IMR-90 (cell line): Measurements from ENCODE around the gene ATP11A. TPM values are rescaled to one million over a fixed set of nuclear protein-coding genes. Genes with fewer than 3 reads are reported as not detected.

Experiments used
- ATAC-seq: fragments of 200-7000 bp; cut with Tn5 transposase; 2 replicates; pipeline ENCODE4 v1.9.1; 2020; ENCODE audit warnings: low read depth, mild to moderate bottlenecking, moderate library complexity
- BruUV-seq: library from RNA; stranded (reverse); fragments of 400-500 nt; replicated peaks from 2 replicates; lab custom pipeline; 2021; lab: Mats Ljungman, UMichigan
- CTCF ChIA-PET: fragments of 300-600 bp; formaldehyde crosslinking; extraction: SDS; loops from one replicate; lab custom pipeline; 2021; ENCODE audit warnings: antibody characterized with exemption; lab: Yijun Ruan, JAX
- POLR2A ChIA-PET: fragments of 300-600 bp; sonication (Branson Sonifier 250); formaldehyde crosslinking; loops from one replicate; lab custom pipeline; 2022; ENCODE audit warnings: antibody characterized with exemption; ENCODE audit not compliant: unreplicated experiment; lab: Charles Lee
- DNase-seq: peaks from one replicate; pipeline ENCODE4 v3.0.0; 2013
- H2AFZ ChIP-seq: replicated peaks from 2 replicates; pipeline ENCODE3; 2013; ENCODE audit warnings: low read length, mild to moderate bottlenecking; ENCODE audit not compliant: poor library complexity
- H2AK5ac ChIP-seq: 2 replicates; pipeline ENCODE4 v1.6.1; 2013; ENCODE audit warnings: low read depth, low read length, inconsistent platforms
- H2AK9ac ChIP-seq: replicated peaks from 2 replicates; pipeline ENCODE3; 2013; ENCODE audit warnings: mild to moderate bottlenecking, low read depth, low read length, moderate library complexity; ENCODE audit not compliant: poor library complexity
- H2BK120ac ChIP-seq: 2 replicates; pipeline ENCODE4 v1.6.1; 2013; ENCODE audit warnings: low read depth, low read length, inconsistent platforms
- H2BK15ac ChIP-seq: 3 replicates; pipeline ENCODE4 v1.6.1; 2013; ENCODE audit warnings: low read depth, low read length, inconsistent platforms
- H2BK20ac ChIP-seq: 2 replicates; pipeline ENCODE4 v1.6.1; 2013; ENCODE audit warnings: low read depth, mild to moderate bottlenecking, inconsistent platforms, low read length, moderate library complexity
- H2BK5ac ChIP-seq: 2 replicates; pipeline ENCODE4 v1.6.1; 2013; ENCODE audit warnings: mild to moderate bottlenecking, low read depth, low read length, inconsistent platforms; ENCODE audit not compliant: poor library complexity, severe bottlenecking
- H3K14ac ChIP-seq: replicated peaks from 2 replicates; pipeline ENCODE4 v1.6.1; 2013; ENCODE audit warnings: low read depth, low read length, inconsistent platforms
- H3K18ac ChIP-seq: 2 replicates; pipeline ENCODE4 v1.6.1; 2013; ENCODE audit warnings: low read depth, low read length, control low read depth
- H3K23ac ChIP-seq: 2 replicates; pipeline ENCODE4 v1.6.1; 2013; ENCODE audit warnings: low read depth, low read length, inconsistent platforms
- H3K27ac ChIP-seq: 2 replicates; pipeline ENCODE4 v1.5.1; 2013; ENCODE audit warnings: mild to moderate bottlenecking, control low read depth, low read length; ENCODE audit not compliant: insufficient read depth
- H3K27me3 ChIP-seq: 2 replicates; pipeline ENCODE4 v1.6.1; 2013; ENCODE audit warnings: low read length; ENCODE audit not compliant: control insufficient read depth, insufficient read depth
- H3K36me3 ChIP-seq: 2 replicates; pipeline ENCODE4 v1.6.1; 2013; ENCODE audit warnings: low read length, mixed read lengths; ENCODE audit not compliant: control insufficient read depth, insufficient read depth
- H3K4ac ChIP-seq: 2 replicates; pipeline ENCODE4 v1.6.1; 2013; ENCODE audit warnings: low read depth, low read length, inconsistent platforms
- H3K4me1 ChIP-seq: 2 replicates; pipeline ENCODE4 v1.6.1; 2013; ENCODE audit warnings: low read length, mixed read lengths; ENCODE audit not compliant: control insufficient read depth, insufficient read depth
- H3K4me2 ChIP-seq: 2 replicates; pipeline ENCODE4 v1.6.1; 2013; ENCODE audit warnings: low read depth, mild to moderate bottlenecking, control low read depth, low read length, moderate library complexity
- H3K4me3 ChIP-seq: 2 replicates; pipeline ENCODE4 v1.5.1; 2013; ENCODE audit warnings: low read depth, mild to moderate bottlenecking, control low read depth, low read length, moderate library complexity; ENCODE audit not compliant: insufficient read depth
- H3K56ac ChIP-seq: 2 replicates; pipeline ENCODE4 v1.6.1; 2013; ENCODE audit warnings: low read length, inconsistent platforms; ENCODE audit not compliant: insufficient read depth; ENCODE audit errors: extremely low read depth
- H3K79me1 ChIP-seq, 2 experiments: 2 replicates each; pipeline ENCODE4 v1.6.1; 2013; ENCODE audit warnings: low read length in 2 of 2, inconsistent platforms in 1 of 2, low read depth in 1 of 2
- H3K9ac ChIP-seq: 2 replicates; pipeline ENCODE4 v1.6.1; 2013; ENCODE audit warnings: low read depth, low read length, control low read depth
- H3K9me1 ChIP-seq: 2 replicates; pipeline ENCODE4 v1.6.1; 2013; ENCODE audit warnings: low read length, inconsistent platforms; ENCODE audit not compliant: insufficient read depth
- H3K9me3 ChIP-seq: 2 replicates; pipeline ENCODE4 v1.6.1; 2013; ENCODE audit warnings: low read length; ENCODE audit not compliant: control insufficient read depth, insufficient read depth
- H4K20me1 ChIP-seq: 2 replicates; pipeline ENCODE4 v1.6.1; 2013; ENCODE audit warnings: low read length, inconsistent platforms; ENCODE audit not compliant: insufficient read depth
- H4K5ac ChIP-seq: 2 replicates; pipeline ENCODE4 v1.6.1; 2013; ENCODE audit warnings: mild to moderate bottlenecking, low read depth, low read length, control low read depth
- H4K8ac ChIP-seq, 2 experiments: 2 replicates each; pipeline ENCODE4 v1.6.1; 2013; ENCODE audit warnings: low read depth in 2 of 2, low read length in 2 of 2, control low read depth in 1 of 2, inconsistent platforms in 1 of 2
- H4K91ac ChIP-seq: 2 replicates; pipeline ENCODE4 v1.6.1; 2013; ENCODE audit warnings: low read depth, low read length, inconsistent platforms; ENCODE audit not compliant: insufficient read depth
- CHD1 ChIP-seq: IDR thresholded peaks from 2 replicates; pipeline ENCODE4 v1.6.1; 2012; ENCODE audit warnings: low read depth, low read length, improper control_type of control experiment
- FOS ChIP-seq: fragments of 150-350 bp; IDR thresholded peaks from 2 replicates; pipeline ENCODE4 v1.6.1; 2016; ENCODE audit warnings: low read depth, low read length
- MAZ ChIP-seq: IDR thresholded peaks from 2 replicates; pipeline ENCODE4 v1.6.1; 2012; ENCODE audit warnings: low read depth, mild to moderate bottlenecking, low read length, improper control_type of control experiment, moderate library complexity, borderline replicate concordance
- MXI1 ChIP-seq: IDR thresholded peaks from 2 replicates; pipeline ENCODE4 v1.6.1; 2012; ENCODE audit warnings: low read depth, mild to moderate bottlenecking, low read length, moderate library complexity, borderline replicate concordance
- POLR2A ChIP-seq: IDR thresholded peaks from 2 replicates; pipeline ENCODE4 v1.6.1; 2012; ENCODE audit warnings: mild to moderate bottlenecking, low read depth, low read length
- RAD21 ChIP-seq: IDR thresholded peaks from 2 replicates; pipeline ENCODE4 v1.6.1; 2012; ENCODE audit warnings: low read length, improper control_type of control experiment
- RCOR1 ChIP-seq: IDR thresholded peaks from 2 replicates; pipeline ENCODE4 v1.6.1; 2012; ENCODE audit warnings: mild to moderate bottlenecking, low read length, improper control_type of control experiment; ENCODE audit not compliant: insufficient replicate concordance
- WGBS, 2 experiments: methylation state at CpG; one replicate each; pipeline versions ENCODE4 v1.1.5 to v1.1.7; 2013; ENCODE audit warnings: missing lambda C conversion rate in 2 of 2; ENCODE audit not compliant: insufficient read length in 1 of 2; ENCODE audit errors: extremely low coverage in 2 of 2; 5-methylcytosine and 5-hydroxymethylcytosine counted together
- dilution Hi-C: fragments of 300-500 bp; cut with HindIII; formaldehyde crosslinking; loops from one replicate; pipeline ENCODE4 v1.14.3; 2018; ENCODE audit warnings: low sequenced_read_pairs; ENCODE audit not compliant: unreplicated experiment
- in situ Hi-C: fragments of 300-500 bp; cut with MboI; formaldehyde crosslinking; loops from 3 replicates; pipeline ENCODE4 v1.14.3; 2019; ENCODE audit warnings: low sequenced_read_pairs, inconsistent platforms, mixed read lengths
- intact Hi-C: fragments of 100-400 bp; cut with micrococcal nuclease; formaldehyde crosslinking; loops from 2 replicates; pipeline ENCODE4 v1.10.0; 2022
- polyA plus RNA-seq, 3 experiments: library from polyadenylated mRNA; depleted of rRNA; stranded (reverse); fragments of >200 nt; gene quantifications; 2 replicates each; pipeline ENCODE4 v1.2.3, GENCODE V29; 2012; ENCODE audit warnings: low replicate concordance in 1 of 3
- total RNA-seq: library from RNA; depleted of rRNA; stranded (reverse); fragments of >200 nt; gene quantifications from 2 replicates; pipeline ENCODE4 v1.2.3, GENCODE V29; 2012
- TF ChIP-seq, protein P1 (sequence below): fragments of 150-350 bp; IDR thresholded peaks from 2 replicates; pipeline ENCODE4 v1.6.1; 2017; ENCODE audit warnings: mild to moderate bottlenecking, antibody characterized with exemption, low read length, low read depth
- TF ChIP-seq, protein P2 (sequence below): fragments of 150-350 bp; IDR thresholded peaks from 2 replicates; pipeline ENCODE4 v1.6.1; 2016; ENCODE audit warnings: low read depth, mild to moderate bottlenecking, low read length, moderate library complexity, borderline replicate concordance

The ATP11A gene
- total and polyA plus RNA-seq, 2 of the 4 experiments (the other 2 are of a cell fraction), result 8.4 to 12.0 TPM

DNA sequence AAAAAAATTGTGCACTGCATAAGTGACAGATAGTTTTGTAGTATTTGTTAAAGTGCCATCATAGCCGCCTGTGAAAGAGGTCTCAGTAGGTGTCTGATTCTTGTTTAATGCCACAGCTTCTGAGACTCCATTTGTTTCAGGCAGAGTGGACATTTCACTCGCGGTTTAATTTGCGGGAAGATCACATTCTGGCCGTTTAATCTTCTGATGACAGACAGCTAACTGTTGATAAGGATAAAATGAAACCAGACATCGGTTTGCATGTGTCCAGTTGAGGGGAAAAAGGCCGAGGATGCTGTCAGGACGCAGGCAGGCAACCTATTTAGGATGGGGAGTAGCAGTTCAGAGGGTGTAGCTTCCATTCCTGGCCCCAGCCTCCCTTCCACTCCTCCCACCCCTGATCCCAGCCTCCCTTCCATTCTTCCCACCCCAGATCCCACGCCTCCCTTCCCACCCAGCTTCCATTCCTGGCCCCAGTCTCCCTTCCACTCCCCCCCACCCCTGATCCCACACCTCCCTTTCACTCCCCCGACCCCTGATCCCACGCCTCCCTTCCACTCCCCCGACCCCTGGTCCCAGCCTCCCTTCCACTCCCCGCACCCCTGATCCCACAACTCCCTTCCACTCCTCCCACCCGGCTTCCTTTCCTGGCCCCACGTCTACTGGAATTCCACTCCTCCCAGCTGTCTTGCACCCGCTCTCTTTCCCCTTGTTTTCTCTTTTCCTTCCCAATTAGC is 23.8 kb downstream of the ATP11A start (continued):
- no peak for TF ChIP-seq FOS

DNA sequence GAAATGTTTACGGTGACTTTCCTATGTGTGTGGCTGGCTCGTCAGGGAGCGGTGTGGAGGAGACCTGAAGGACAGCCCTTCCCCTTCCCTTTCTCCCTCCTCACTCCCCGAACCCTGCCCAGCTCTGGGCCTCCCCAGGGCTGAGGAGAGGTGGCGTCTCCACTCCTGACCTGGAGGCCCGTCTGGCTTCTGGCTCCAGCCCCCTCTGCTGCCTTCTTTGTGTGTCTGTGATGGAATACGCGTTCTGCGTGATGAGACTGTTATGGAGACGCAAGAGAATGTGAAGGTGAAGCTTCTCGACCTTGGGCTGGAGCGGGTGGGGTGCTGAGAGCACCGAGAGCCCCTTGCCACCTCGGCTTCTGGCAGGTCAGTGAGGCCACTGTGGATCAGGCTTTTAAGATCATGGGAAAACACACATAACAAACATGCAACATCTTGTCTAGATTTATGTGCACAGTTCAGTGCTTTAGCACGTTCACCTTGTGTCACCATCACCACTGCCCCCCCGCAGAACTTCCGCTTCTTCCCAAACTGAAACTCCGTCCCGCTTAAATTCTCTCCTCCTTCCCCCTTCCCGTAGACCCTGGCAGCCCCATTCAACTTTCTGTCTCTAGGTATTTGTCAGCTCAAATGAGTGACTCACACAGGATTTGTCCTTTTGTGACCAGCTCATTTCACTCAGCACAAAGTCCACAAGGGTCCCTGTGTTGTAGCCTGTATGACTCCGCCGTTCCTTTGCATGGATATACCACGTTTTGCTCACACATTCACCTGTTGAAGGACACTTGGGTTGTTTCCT is 24.7 kb downstream of the ATP11A start:
- no peak overlapping the region for H3K27ac ChIP-seq
- H3K14ac ChIP-seq, result 0 out of 2 replicates have a peak overlapping the region, but pooled peaks have one; percentile 34
- DNase-seq (no peak), ATAC-seq (no peak)
- no peak overlapping the region for H3K56ac ChIP-seq
- no peak overlapping the region for H3K4ac ChIP-seq
- no peaks in the 10 kb centered on the region for H3K36me3 ChIP-seq
- no peak overlapping the region for H2BK20ac ChIP-seq
- H4K91ac ChIP-seq, result no peak overlapping the region
- peaks cover 12% of the 10 kb centered on the region for H4K20me1 ChIP-seq
- H3K23ac ChIP-seq, result no peak overlapping the region
- in situ Hi-C loops, result no loop called here
- peak overlapping the region; percentile 44 for H2AK9ac ChIP-seq
- H2BK5ac ChIP-seq, result no peak overlapping the region
- H2BK120ac ChIP-seq, result no peak overlapping the region
- CTCF ChIA-PET, result no interaction called here
- no peak overlapping the region for H2BK15ac ChIP-seq
- no peak overlapping the region for H4K5ac ChIP-seq
- no peak overlapping the region for H4K8ac ChIP-seq
- dilution Hi-C loops, result no loop called here
- no peak overlapping the region for H3K18ac ChIP-seq
- TF ChIP-seq, protein P1, sequence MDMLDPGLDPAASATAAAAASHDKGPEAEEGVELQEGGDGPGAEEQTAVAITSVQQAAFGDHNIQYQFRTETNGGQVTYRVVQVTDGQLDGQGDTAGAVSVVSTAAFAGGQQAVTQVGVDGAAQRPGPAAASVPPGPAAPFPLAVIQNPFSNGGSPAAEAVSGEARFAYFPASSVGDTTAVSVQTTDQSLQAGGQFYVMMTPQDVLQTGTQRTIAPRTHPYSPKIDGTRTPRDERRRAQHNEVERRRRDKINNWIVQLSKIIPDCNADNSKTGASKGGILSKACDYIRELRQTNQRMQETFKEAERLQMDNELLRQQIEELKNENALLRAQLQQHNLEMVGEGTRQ, result no peak
- TF ChIP-seq RAD21 (no peak), POLR2A (no peak), MAZ (no peak), CHD1 (no peak), MXI1 (no peak), RCOR1 (no peak)
- TF ChIP-seq, protein P2, sequence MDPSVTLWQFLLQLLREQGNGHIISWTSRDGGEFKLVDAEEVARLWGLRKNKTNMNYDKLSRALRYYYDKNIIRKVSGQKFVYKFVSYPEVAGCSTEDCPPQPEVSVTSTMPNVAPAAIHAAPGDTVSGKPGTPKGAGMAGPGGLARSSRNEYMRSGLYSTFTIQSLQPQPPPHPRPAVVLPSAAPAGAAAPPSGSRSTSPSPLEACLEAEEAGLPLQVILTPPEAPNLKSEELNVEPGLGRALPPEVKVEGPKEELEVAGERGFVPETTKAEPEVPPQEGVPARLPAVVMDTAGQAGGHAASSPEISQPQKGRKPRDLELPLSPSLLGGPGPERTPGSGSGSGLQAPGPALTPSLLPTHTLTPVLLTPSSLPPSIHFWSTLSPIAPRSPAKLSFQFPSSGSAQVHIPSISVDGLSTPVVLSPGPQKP, result no peak
- H3K9me3 ChIP-seq, result peaks cover 5% of the 10 kb centered on the region
- peaks cover 14% of the 10 kb centered on the region for H3K9me1 ChIP-seq
- peak overlapping the region; percentile 53; the same call in 1 of the 2 replicates for H2AK5ac ChIP-seq
- H3K9ac ChIP-seq, result no peak overlapping the region
- H3K4me3 ChIP-seq, result no peak overlapping the region
- peaks cover 21% of the 10 kb centered on the region for H3K4me1 ChIP-seq
- H3K79me1 ChIP-seq, result peaks cover 8 to 24% of the 10 kb centered on the region in 2 experiments; a peak in 3 of 4 replicates
- BruUV-seq, result no TSS peak
- H3K27me3 ChIP-seq, result no peaks in the 10 kb centered on the region
- no peak overlapping the region for H2AFZ ChIP-seq
- intact Hi-C loops, result no loop called here
- no peak overlapping the region for H3K4me2 ChIP-seq
- WGBS, 2 experiments, result 94% methylated on average over 13 of the region's 23 CpGs; no CpG with 5 or more reads in 1 of the 2 experiments
- POLR2A ChIA-PET, result no interaction called here
